Measurements from ENCODE around the gene TLX2. TPM values are rescaled to one million over a fixed set of nuclear protein-coding genes. Genes with fewer than 3 reads are reported as not detected.

Gene TLX2
- total and polyA plus RNA-seq, 2 of the 13 experiments (the other 11 are each of a cell fraction or from before 2014, with no cell fraction given), result 0.05 to 0.20 TPM

GRCh38 chr2:74501335-74502071 lies 12.7 kb upstream of the TLX2 start (continued):
- TF ChIP-seq AKAP8 (CRISPR knock-in tag; IDR thresholded peaks at IDR 0.05) (peak; percentile 8; the same call in 1 of the 2 replicates), YY1 (IDR thresholded peaks at IDR 0.05; ENCODE audit: insufficient read depth, insufficient replicate concordance, low read depth, low read length) (peak; percentile 20), ZNF598 (CRISPR knock-in tag; IDR thresholded peaks at IDR 0.05; ENCODE audit: borderline replicate concordance) (0 out of 2 replicates have a peak, but pooled peaks have one; percentile 42), IRF9 (CRISPR knock-in tag; IDR thresholded peaks at IDR 0.05; ENCODE audit: borderline replicate concordance) (peak; percentile 14; the same call in 1 of the 2 replicates), ZFY (CRISPR knock-in tag; IDR thresholded peaks at IDR 0.05) (peak; percentile 56; the same call in 1 of the 2 replicates), MNT (IDR thresholded peaks at IDR 0.05) (no peak), KDM5B (CRISPR knock-in tag; IDR thresholded peaks at IDR 0.05; ENCODE audit: borderline replicate concordance) (0 out of 2 replicates have a peak, but pooled peaks have one; percentile 17), SALL1 (CRISPR knock-in tag; IDR thresholded peaks at IDR 0.05) (peak; percentile 33; the same call in 1 of the 2 replicates), MIER2 (CRISPR knock-in tag; IDR thresholded peaks at IDR 0.05) (0 out of 2 replicates have a peak, but pooled peaks have one; percentile 49), NFKB2 (CRISPR knock-in tag; IDR thresholded peaks at IDR 0.05; ENCODE audit: borderline replicate concordance) (peak; percentile 37; the same call in 1 of the 2 replicates), ZNF326 (CRISPR knock-in tag; IDR thresholded peaks at IDR 0.05; ENCODE audit: borderline replicate concordance) (0 out of 2 replicates have a peak, but pooled peaks have one; percentile 14), RBFOX2 (IDR thresholded peaks at IDR 0.05; ENCODE audit: low read depth, low read length) (no peak), TEAD3 (CRISPR knock-in tag; optimal IDR thresholded peaks at IDR 0.05; ENCODE audit: borderline replicate concordance) (peak; percentile 33), CENPT (CRISPR knock-in tag; IDR thresholded peaks at IDR 0.05; ENCODE audit: low read depth) (0 out of 2 replicates have a peak, but pooled peaks have one; percentile 36), TGIF2 (CRISPR knock-in tag; IDR thresholded peaks at IDR 0.05) (peak; percentile 28; the same call in 1 of the 2 replicates), POLR2AphosphoS5 (IDR thresholded peaks at IDR 0.05; ENCODE audit: low read depth, low read length) (peak; percentile 59; the same call in 1 of the 2 replicates), POLR2A (IDR thresholded peaks at IDR 0.05; ENCODE audit: insufficient read depth in 1 of 2, low read depth in 2 of 2, low read length in 2 of 2) (peak in 1 of 2 experiments; percentile 63; a peak in 2 of 4 replicates), NONO (IDR thresholded peaks at IDR 0.05) (no peak), NONO (CRISPR knock-in tag; conservative IDR thresholded peaks at IDR 0.05) (peak; percentile 51; the same call in 1 of the 2 replicates)
- TF ChIP-seq, protein P1, sequence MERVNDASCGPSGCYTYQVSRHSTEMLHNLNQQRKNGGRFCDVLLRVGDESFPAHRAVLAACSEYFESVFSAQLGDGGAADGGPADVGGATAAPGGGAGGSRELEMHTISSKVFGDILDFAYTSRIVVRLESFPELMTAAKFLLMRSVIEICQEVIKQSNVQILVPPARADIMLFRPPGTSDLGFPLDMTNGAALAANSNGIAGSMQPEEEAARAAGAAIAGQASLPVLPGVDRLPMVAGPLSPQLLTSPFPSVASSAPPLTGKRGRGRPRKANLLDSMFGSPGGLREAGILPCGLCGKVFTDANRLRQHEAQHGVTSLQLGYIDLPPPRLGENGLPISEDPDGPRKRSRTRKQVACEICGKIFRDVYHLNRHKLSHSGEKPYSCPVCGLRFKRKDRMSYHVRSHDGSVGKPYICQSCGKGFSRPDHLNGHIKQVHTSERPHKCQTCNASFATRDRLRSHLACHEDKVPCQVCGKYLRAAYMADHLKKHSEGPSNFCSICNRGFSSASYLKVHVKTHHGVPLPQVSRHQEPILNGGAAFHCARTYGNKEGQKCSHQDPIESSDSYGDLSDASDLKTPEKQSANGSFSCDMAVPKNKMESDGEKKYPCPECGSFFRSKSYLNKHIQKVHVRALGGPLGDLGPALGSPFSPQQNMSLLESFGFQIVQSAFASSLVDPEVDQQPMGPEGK (CRISPR knock-in tag; IDR thresholded peaks at IDR 0.05), result peak; percentile 6; the same call in 1 of the 2 replicates
- TF ChIP-seq, protein P2, sequence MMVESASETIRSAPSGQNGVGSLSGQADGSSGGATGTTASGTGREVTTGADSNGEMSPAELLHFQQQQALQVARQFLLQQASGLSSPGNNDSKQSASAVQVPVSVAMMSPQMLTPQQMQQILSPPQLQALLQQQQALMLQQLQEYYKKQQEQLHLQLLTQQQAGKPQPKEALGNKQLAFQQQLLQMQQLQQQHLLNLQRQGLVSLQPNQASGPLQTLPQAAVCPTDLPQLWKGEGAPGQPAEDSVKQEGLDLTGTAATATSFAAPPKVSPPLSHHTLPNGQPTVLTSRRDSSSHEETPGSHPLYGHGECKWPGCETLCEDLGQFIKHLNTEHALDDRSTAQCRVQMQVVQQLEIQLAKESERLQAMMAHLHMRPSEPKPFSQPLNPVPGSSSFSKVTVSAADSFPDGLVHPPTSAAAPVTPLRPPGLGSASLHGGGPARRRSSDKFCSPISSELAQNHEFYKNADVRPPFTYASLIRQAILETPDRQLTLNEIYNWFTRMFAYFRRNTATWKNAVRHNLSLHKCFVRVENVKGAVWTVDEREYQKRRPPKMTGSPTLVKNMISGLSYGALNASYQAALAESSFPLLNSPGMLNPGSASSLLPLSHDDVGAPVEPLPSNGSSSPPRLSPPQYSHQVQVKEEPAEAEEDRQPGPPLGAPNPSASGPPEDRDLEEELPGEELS (CRISPR knock-in tag; IDR thresholded peaks at IDR 0.05), result no peak

Measured in HepG2 (cell line).